Omental fat pad (tissue), 4 donors: Measurements from ENCODE around the gene SNX3. TPM values are rescaled to one million over a fixed set of nuclear protein-coding genes. Genes with fewer than 3 reads are reported as not detected.
"Not testable (repeated sequence)": the region's sequence is repeated elsewhere in the genome, so short reads cannot be mapped to it uniquely, and the experiment has no call there.

Experiments
- ATAC-seq: fragments of 150-250 bp; one replicate; pipeline ENCODE4 v1.9.1; 2016; ENCODE audit warnings: mild to moderate bottlenecking, moderate library complexity; ENCODE audit not compliant: low FRiP score
- DNase-seq: peaks from one replicate; pipeline ENCODE4 v3.0.0-alpha.2; 2019; ENCODE audit warnings: low spot score
- CTCF ChIP-seq, 3 donors: fragments of 450-650 bp; IDR thresholded peaks; one replicate each; pipeline ENCODE4 v1.5.1; 2016 to 2017; ENCODE audit warnings: antibody characterized with exemption in 3 of 3, mild to moderate bottlenecking in 3 of 3, moderate library complexity in 2 of 3
- total RNA-seq, 4 donors: library from RNA; depleted of rRNA; stranded (reverse); fragments of >200 nt; gene quantifications; one replicate each; pipeline ENCODE4 v1.1.0, GENCODE V29; 2016

The SNX3 gene
- total RNA-seq, 4 donors from 2014 or later = 136 to 245 (median 202) TPM

- ATAC-seq = no peak
- TF ChIP-seq CTCF (IDR thresholded peaks at IDR 0.05) = no peak
- DNase-seq = no peak
Observed at GRCh38 chr6:108294297-108294726, 33.5 kb upstream of the SNX3 start.

GRCh38 chr6:108293527-108294296 is 32.9 kb upstream of the SNX3 start:
- DNase-seq (no peak), ATAC-seq (no peak)
- no peak for TF ChIP-seq CTCF (IDR thresholded peaks at IDR 0.05)

- not testable (repeated sequence) for DNase-seq, ATAC-seq
Observed at GRCh38 chr6:108292561-108292960, 31.7 kb upstream of the SNX3 start.

DNA sequence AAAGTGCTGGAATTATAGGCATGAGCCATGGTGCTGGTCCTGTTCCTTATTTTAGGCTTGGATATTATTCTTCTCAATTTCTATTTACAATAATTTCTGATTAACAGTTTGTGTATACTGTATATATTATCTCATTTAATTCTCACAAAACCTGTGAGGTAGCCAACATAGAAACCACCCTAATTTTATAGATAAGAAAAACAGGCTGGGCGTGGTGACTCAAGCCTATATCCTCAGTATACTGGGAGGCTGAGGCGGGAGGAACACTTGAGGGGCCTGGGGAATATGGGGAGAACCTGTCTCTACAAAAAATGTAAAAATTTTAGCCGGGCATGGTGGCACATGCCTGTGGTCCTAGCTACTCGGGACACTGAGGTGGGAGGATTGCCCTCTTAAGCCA is 30.3 kb upstream of the SNX3 start:
- no peak for TF ChIP-seq CTCF (IDR thresholded peaks at IDR 0.05)
- ATAC-seq = no peak
- no peak for DNase-seq

DNA sequence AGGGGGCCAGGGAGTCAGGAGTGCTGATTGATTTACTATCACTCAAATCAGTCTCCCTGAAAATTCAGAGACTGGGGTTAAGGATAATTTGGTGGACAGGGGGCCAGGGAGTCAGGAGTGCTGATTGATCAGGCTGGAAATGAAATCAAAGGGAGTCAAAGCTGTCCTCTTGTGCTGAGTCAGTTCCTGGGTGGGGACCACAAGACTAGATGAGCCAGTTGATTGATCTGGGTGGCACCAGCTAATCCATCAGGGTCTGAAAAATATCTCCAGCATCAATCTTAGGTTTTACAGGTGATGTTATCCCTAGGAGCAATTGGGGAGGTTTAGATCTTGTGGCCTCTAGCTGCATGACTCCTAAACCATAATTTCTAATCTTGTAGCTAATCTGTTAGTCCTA is 27.9 kb upstream of the SNX3 start:
- ATAC-seq (no peak), DNase-seq (no peak)
- TF ChIP-seq CTCF (IDR thresholded peaks at IDR 0.05) = no peak

DNA sequence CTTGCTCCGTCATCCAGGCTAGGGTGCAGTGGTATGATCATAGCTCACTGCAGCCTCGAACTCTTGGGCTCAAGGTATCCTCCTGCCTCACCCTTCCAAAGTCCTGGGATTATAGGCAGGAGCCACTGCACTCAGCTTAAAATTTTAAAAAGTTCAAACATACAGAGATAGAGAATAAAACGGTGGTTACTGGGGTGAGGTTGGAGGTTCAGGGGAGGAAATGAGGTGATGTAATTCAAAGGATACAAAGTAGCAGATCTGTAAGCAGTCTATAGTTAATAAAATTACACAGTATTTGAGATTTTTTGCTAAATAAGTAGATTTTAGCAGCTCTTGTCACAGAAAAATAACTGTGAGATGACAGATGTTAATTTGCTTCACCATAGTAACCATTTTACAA is 26.5 kb upstream of the SNX3 start:
- DNase-seq (no peak), ATAC-seq (no peak)

GRCh38 chr6:108286366-108286765 is 25.5 kb upstream of the SNX3 start:
- ATAC-seq = no peak
- no peak for DNase-seq
- TF ChIP-seq CTCF (IDR thresholded peaks at IDR 0.05) = no peak

More for the DNA sequence above, 26.5 kb upstream of the SNX3 start:
- no peak for TF ChIP-seq CTCF (IDR thresholded peaks at IDR 0.05)
